Effector memory CD4-positive, alpha-beta T cell (primary cell): ENCODE measurements around the gene KIF13A.
"Not testable (repeated sequence)": the region's sequence is repeated elsewhere in the genome, so short reads cannot be mapped to it uniquely, and the experiment has no call there.

Source experiments
- DNase-seq, 3 donors: peaks; one replicate each; pipeline ENCODE4 v3.0.0-alpha.2; 2020
- H3K27ac ChIP-seq: 2 replicates; pipeline ENCODE4 v1.7.0; 2013; ENCODE audit warnings: mild to moderate bottlenecking, low read length, moderate library complexity; ENCODE audit not compliant: insufficient read depth, poor library complexity, severe bottlenecking
- H3K27me3 ChIP-seq: replicated peaks from 2 replicates; pipeline ENCODE4 v1.7.0; 2013; ENCODE audit warnings: mild to moderate bottlenecking, low read length; ENCODE audit not compliant: insufficient read depth, control insufficient read depth, poor library complexity, severe bottlenecking
- H3K36me3 ChIP-seq: 2 replicates; pipeline ENCODE4 v1.7.0; 2013; ENCODE audit warnings: mild to moderate bottlenecking, low read length, moderate library complexity; ENCODE audit not compliant: control insufficient read depth, insufficient read depth
- H3K4me1 ChIP-seq: 2 replicates; pipeline ENCODE4 v1.7.0; 2013; ENCODE audit warnings: low read length, mild to moderate bottlenecking; ENCODE audit not compliant: control insufficient read depth, insufficient read depth, poor library complexity, severe bottlenecking
- H3K4me3 ChIP-seq: 2 replicates; pipeline ENCODE4 v1.7.0; 2013; ENCODE audit warnings: low read length, low read depth, mild to moderate bottlenecking; ENCODE audit not compliant: insufficient read depth, poor library complexity, severe bottlenecking
- H3K9me3 ChIP-seq: 2 replicates; pipeline ENCODE4 v1.7.0; 2013; ENCODE audit warnings: mild to moderate bottlenecking, low read length, moderate library complexity; ENCODE audit not compliant: control insufficient read depth

KIF13A gene

DNA sequence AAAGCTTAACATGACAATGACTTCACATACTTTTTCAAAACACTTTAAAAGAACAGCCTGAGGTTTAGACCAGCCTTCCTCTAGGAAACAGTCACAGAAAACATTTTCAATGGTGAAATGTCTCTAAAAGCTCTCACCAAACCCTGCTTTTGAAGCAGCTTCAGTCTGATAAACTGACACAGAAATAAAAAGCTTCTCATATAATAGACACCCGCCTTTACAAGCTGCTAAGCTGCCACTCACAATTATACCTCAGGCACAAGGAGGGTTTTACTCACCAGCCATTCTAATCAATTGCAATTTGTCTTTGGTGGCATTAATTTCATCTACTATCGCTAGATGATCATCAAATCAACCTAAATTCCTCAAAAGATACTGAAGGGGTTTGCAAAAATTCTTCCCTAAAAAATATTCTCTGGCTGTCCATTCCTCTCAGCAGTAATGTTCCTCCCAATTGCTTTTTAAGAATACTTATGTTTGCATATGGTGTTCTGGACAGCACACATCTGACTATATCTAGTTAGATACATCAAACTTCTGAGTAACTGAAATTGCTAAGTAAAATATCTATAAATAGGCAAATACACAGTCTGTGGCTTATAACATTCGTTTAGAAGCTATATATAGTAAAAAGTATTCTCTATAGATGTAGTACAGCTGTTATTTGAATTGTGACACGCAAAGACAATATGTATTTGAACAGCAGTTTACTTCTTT is 29.4 kb downstream of the KIF13A start:
- Histone ChIP-seq H3K4me3 (no peak overlapping the region), H3K27ac (no peak overlapping the region), H3K27me3 (no peaks in the 10 kb centered on the region), H3K4me1 (no peaks in the 10 kb centered on the region), H3K9me3 (no peaks in the 10 kb centered on the region), H3K36me3 (no peaks in the 10 kb centered on the region)
- DNase-seq: no peak

DNA sequence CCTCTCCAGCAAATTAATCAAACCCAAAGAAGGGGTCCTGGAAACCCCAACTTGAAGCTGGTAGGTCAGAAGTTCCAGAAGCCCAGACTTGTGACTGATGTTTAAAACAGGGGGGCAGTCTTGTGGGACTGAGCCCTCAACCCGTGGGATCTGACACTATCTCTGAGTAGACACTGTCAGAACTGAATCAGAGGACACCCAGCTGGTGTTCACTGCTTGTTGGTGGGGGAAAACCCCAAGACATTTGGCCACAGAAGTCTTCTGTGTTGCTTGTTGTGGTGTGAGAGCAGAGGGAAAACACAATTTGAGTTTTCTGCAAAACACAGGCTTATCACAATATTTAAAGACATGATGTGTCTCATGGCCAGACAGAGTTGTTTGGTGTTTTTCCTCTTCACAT is 29.9 kb downstream of the KIF13A start:
- DNase-seq: no peak
- Histone ChIP-seq H3K27ac (no peak overlapping the region), H3K9me3 (no peaks in the 10 kb centered on the region), H3K27me3 (no peaks in the 10 kb centered on the region), H3K36me3 (no peaks in the 10 kb centered on the region), H3K4me3 (no peak overlapping the region), H3K4me1 (no peaks in the 10 kb centered on the region)

GRCh38 chr6:17957086-17957485 is 30.3 kb downstream of the KIF13A start:
- no peak overlapping the region for H3K4me3 ChIP-seq
- DNase-seq: no peak
- H3K9me3 ChIP-seq: no peaks in the 10 kb centered on the region
- H3K36me3 ChIP-seq: no peaks in the 10 kb centered on the region
- H3K4me1 ChIP-seq: no peaks in the 10 kb centered on the region
- no peak overlapping the region for H3K27ac ChIP-seq
- no peaks in the 10 kb centered on the region for H3K27me3 ChIP-seq

DNA sequence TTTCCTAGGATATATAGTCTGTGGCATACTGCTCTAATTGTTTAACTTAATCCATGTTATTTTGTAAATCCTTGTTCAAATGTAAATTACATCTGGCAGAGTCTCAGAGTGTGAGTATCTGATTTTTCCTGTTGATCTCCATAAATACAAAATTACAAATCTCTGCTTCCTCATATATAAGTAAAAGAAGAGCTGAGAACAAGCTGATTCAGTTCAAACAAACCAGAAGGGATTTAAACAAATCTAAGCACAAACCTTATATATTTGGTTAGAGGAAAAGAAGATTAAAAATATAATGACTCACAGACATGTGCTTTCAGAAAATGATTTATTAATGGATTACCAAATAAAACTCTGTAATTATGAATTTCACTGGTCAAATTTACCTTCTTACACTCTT is 37.3 kb downstream of the KIF13A start:
- Histone ChIP-seq H3K27me3 (no peaks in the 10 kb centered on the region), H3K27ac (no peak overlapping the region), H3K4me3 (no peak overlapping the region), H3K36me3 (no peaks in the 10 kb centered on the region), H3K4me1 (no peaks in the 10 kb centered on the region), H3K9me3 (no peaks in the 10 kb centered on the region)
- no peak for DNase-seq

DNA sequence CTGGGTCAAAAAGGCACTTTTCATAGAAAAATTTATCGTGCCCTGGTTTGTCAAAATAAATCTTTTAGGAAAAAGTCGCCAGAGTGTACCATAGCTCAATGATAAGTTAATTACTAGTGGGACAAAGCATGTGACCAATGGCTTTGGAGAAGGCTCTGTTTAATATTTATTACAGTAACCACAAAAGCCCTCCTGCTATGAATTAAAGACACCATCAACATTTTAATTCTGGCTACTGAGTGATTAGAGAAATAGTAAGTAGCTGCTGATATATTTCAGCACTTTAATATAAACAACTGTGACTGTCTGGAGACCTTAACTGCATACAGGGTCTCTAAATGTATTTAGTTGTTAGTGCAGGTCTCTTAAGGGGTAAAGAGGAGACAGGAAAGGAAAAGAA is 38.3 kb downstream of the KIF13A start:
- Histone ChIP-seq H3K27ac (no peak overlapping the region), H3K27me3 (no peaks in the 10 kb centered on the region), H3K4me3 (no peak overlapping the region), H3K36me3 (no peaks in the 10 kb centered on the region), H3K4me1 (no peaks in the 10 kb centered on the region), H3K9me3 (no peaks in the 10 kb centered on the region)
- DNase-seq: no peak

DNA sequence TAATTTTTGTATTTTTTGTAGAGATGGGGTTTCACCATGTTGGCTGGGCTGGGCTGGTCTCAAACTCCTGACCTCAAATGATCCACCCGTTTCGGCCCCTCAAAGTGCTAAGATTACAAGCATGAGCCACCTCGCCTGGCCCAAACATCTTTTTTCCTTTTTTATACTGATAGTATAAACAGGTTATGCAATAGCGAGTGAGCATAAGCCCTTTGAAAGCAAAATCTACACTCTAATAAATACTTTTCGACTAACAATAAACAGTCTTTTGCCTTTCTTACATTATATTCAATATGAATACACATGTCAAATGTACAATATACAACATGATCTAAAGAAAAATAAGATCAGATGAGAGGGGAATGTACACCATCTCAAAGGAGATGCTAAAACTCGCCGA is 38.7 kb downstream of the KIF13A start:
- Histone ChIP-seq H3K36me3 (no peaks in the 10 kb centered on the region), H3K4me1 (no peaks in the 10 kb centered on the region), H3K9me3 (no peaks in the 10 kb centered on the region), H3K4me3 (no peak overlapping the region), H3K27me3 (no peaks in the 10 kb centered on the region), H3K27ac (no peak overlapping the region)
- no peak for DNase-seq

GRCh38 chr6:17947574-17947973 is 39.9 kb downstream of the KIF13A start:
- not testable (repeated sequence) for H3K27me3 ChIP-seq, H3K9me3 ChIP-seq, DNase-seq, H3K4me3 ChIP-seq, H3K36me3 ChIP-seq, H3K27ac ChIP-seq, H3K4me1 ChIP-seq

- Histone ChIP-seq H3K4me1 (no peaks in the 10 kb centered on the region), H3K9me3 (no peaks in the 10 kb centered on the region), H3K27ac (no peak overlapping the region), H3K27me3 (no peaks in the 10 kb centered on the region), H3K4me3 (no peak overlapping the region), H3K36me3 (no peaks in the 10 kb centered on the region)
- no peak for DNase-seq
Measured at GRCh38 chr6:17945575-17945974, 41.9 kb downstream of the KIF13A start.

DNA sequence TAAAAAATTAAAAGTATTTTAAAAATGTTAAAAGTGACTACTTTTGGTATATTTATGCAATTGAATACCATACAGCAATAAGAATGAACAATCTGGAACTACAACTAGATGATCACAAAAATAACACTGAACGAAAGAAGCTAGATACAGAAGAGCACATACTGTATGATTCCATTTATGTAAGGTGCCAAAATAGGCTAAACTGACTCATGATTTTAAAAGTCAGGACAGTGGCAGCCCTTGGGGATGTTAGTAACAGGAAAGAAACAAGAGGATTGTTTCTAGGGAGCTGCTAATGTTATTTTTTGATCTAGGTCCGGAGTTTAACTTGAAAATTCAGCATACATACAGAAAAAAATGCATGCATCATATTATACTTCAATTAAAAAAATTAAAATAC is 42.3 kb downstream of the KIF13A start:
- Histone ChIP-seq H3K27me3 (no peaks in the 10 kb centered on the region), H3K4me3 (no peak overlapping the region), H3K9me3 (no peaks in the 10 kb centered on the region), H3K36me3 (no peaks in the 10 kb centered on the region), H3K27ac (no peak overlapping the region), H3K4me1 (no peaks in the 10 kb centered on the region)
- no peak for DNase-seq

DNA sequence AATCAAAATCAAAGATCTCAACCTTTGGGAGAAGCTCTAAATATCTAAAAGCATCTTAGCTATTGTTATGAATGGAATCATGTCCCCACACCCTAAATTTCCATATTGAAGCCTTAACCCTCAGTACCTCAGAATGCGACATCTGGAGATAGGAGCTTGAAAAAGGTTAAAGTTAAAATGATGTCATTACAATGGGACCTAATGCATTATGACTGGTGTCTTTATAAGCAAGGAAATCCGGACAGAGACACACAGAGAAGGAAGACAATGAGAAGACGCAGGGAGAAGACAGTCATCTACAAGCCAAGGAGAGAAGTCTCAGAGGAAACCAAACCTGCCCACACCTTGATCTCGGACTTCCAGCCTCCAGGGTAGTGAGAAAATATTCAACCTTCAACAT is 46.1 kb downstream of the KIF13A start:
- Histone ChIP-seq H3K36me3 (no peaks in the 10 kb centered on the region), H3K27ac (no peak overlapping the region), H3K9me3 (no peaks in the 10 kb centered on the region), H3K4me3 (no peak overlapping the region), H3K27me3 (no peaks in the 10 kb centered on the region), H3K4me1 (no peaks in the 10 kb centered on the region)
- DNase-seq: no peak
